DOHH2 (cell line): ENCODE data around the gene PPP4R1.

ENCODE experiments used
- EZH2phosphoT487 ChIP-seq: fragments of 200-600 bp; sonication (generic); IDR thresholded peaks from 2 replicates; pipeline ENCODE4 v1.6.1; 2017; ENCODE audit warnings: borderline replicate concordance, mild to moderate bottlenecking, antibody characterized with exemption, low read length, moderate library complexity, mixed read lengths
- TF ChIP-seq, protein P1 (sequence below): fragments of 200-600 bp; sonication (generic); IDR thresholded peaks from one replicate; pipeline ENCODE4 v1.5.1; 2014; ENCODE audit warnings: antibody characterized with exemption, mild to moderate bottlenecking, low read depth, low read length; ENCODE audit not compliant: poor library complexity, severe bottlenecking

GRCh38 chr18:9617006-9617542, 2.7 kb upstream of the PPP4R1 start:
- TF ChIP-seq, protein P1, sequence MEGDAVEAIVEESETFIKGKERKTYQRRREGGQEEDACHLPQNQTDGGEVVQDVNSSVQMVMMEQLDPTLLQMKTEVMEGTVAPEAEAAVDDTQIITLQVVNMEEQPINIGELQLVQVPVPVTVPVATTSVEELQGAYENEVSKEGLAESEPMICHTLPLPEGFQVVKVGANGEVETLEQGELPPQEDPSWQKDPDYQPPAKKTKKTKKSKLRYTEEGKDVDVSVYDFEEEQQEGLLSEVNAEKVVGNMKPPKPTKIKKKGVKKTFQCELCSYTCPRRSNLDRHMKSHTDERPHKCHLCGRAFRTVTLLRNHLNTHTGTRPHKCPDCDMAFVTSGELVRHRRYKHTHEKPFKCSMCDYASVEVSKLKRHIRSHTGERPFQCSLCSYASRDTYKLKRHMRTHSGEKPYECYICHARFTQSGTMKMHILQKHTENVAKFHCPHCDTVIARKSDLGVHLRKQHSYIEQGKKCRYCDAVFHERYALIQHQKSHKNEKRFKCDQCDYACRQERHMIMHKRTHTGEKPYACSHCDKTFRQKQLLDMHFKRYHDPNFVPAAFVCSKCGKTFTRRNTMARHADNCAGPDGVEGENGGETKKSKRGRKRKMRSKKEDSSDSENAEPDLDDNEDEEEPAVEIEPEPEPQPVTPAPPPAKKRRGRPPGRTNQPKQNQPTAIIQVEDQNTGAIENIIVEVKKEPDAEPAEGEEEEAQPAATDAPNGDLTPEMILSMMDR: no peak
- no peak for TF ChIP-seq EZH2phosphoT487
